GM23338 (cell line): Measurements from ENCODE around the gene ALG9. TPM values are rescaled to one million over a fixed set of nuclear protein-coding genes. Genes with fewer than 3 reads are reported as not detected.

Source experiments
- ATAC-seq: fragments of 200-7000 bp; cut with Tn5 transposase; 3 replicates; pipeline ENCODE4 v1.9.1; 2020
- DNase-seq: peaks from one replicate; pipeline ENCODE4 v3.0.0-alpha.2; 2015; ENCODE audit warnings: low spot score
- H2AFZ ChIP-seq: fragments of 200-600 bp; sonication (generic); 2 replicates; pipeline ENCODE4 v1.8.0; 2016; ENCODE audit warnings: antibody characterized with exemption, mild to moderate bottlenecking, moderate library complexity
- H3F3A ChIP-seq: fragments of 200-600 bp; sonication (generic); replicated peaks from 2 replicates; pipeline ENCODE4 v1.8.0; 2017; ENCODE audit warnings: antibody characterized with exemption, mixed run types, low read depth
- H3K27ac ChIP-seq: fragments of 200-600 bp; sonication (generic); 2 replicates; pipeline ENCODE4 v1.6.1; 2016; ENCODE audit warnings: low read depth
- H3K27me3 ChIP-seq: fragments of 200-600 bp; sonication (generic); 2 replicates; pipeline ENCODE4 v1.8.0; 2016; ENCODE audit warnings: mild to moderate bottlenecking, mixed run types, moderate library complexity; ENCODE audit not compliant: insufficient read depth
- H3K36me3 ChIP-seq: fragments of 200-600 bp; sonication (generic); 2 replicates; pipeline ENCODE4 v1.8.0; 2016; ENCODE audit warnings: mild to moderate bottlenecking; ENCODE audit not compliant: insufficient read depth
- H3K4me1 ChIP-seq: fragments of 200-600 bp; sonication (generic); 2 replicates; pipeline ENCODE4 v1.8.0; 2016; ENCODE audit warnings: mild to moderate bottlenecking, moderate library complexity; ENCODE audit not compliant: insufficient read depth
- H3K4me2 ChIP-seq: fragments of 200-600 bp; sonication (generic); 2 replicates; pipeline ENCODE4 v1.7.1; 2017; ENCODE audit warnings: mixed run types
- H3K4me3 ChIP-seq: fragments of 200-600 bp; sonication (generic); 2 replicates; pipeline ENCODE4 v1.6.1; 2016; ENCODE audit warnings: mixed run types
- H3K79me2 ChIP-seq: fragments of 200-600 bp; sonication (generic); replicated peaks from 2 replicates; pipeline ENCODE4 v1.8.0; 2017; ENCODE audit warnings: mild to moderate bottlenecking; ENCODE audit not compliant: insufficient read depth
- H3K9me2 ChIP-seq: fragments of 200-600 bp; sonication (generic); 2 replicates; pipeline ENCODE4 v1.8.0; 2017; ENCODE audit not compliant: insufficient read depth
- H4K20me1 ChIP-seq: fragments of 200-600 bp; sonication (generic); replicated peaks from 2 replicates; pipeline ENCODE4 v1.8.0; 2017; ENCODE audit warnings: mild to moderate bottlenecking; ENCODE audit not compliant: insufficient read depth
- H3K27ac Mint-ChIP-seq: 2 replicates; pipeline ENCODE4 v1.8.0; 2020; ENCODE audit warnings: inconsistent platforms, mild to moderate bottlenecking, moderate library complexity, mixed read lengths
- H3K27me3 Mint-ChIP-seq: 3 replicates; pipeline ENCODE4 v1.8.0; 2022; ENCODE audit warnings: low read depth, mild to moderate bottlenecking, moderate library complexity, mixed read lengths, inconsistent platforms; ENCODE audit not compliant: insufficient read depth, poor library complexity
- H3K36me3 Mint-ChIP-seq: 3 replicates; pipeline ENCODE4 v1.8.0; 2021; ENCODE audit warnings: low read depth, mild to moderate bottlenecking, inconsistent platforms, moderate library complexity, mixed read lengths
- H3K4me1 Mint-ChIP-seq: 3 replicates; pipeline ENCODE4 v1.8.0; 2020; ENCODE audit warnings: mild to moderate bottlenecking, inconsistent platforms, mixed read lengths
- H3K4me3 Mint-ChIP-seq: 3 replicates; pipeline ENCODE4 v1.8.0; 2021; ENCODE audit warnings: moderate library complexity, mild to moderate bottlenecking, inconsistent platforms, mixed read lengths
- H3K9me3 Mint-ChIP-seq: 3 replicates; pipeline ENCODE4 v1.8.0; 2020; ENCODE audit warnings: moderate library complexity, mild to moderate bottlenecking, inconsistent platforms, mixed read lengths
- CREB1 ChIP-seq: fragments of 250-450 bp; sonication (Bioruptor Pico); IDR thresholded peaks from 2 replicates; pipeline ENCODE4 v1.5.0; 2020; ENCODE audit warnings: low read depth, mild to moderate bottlenecking, moderate library complexity
- CTCF ChIP-seq, 2 experiments: fragments of 200-600 bp in 1 of 2; sonication (generic) in 1 of 2; conservative IDR thresholded peaks; 2 replicates each; pipeline versions ENCODE4 v1.5.1 to v1.6.1; 2016 to 2017; ENCODE audit warnings: antibody characterized with exemption in 2 of 2, low read depth in 2 of 2, mild to moderate bottlenecking in 2 of 2, moderate library complexity in 1 of 2
- ETS1 ChIP-seq: IDR thresholded peaks from 2 replicates; pipeline ENCODE4 v1.6.1; 2016; ENCODE audit warnings: antibody characterized with exemption
- EZH2 ChIP-seq: fragments of 200-600 bp; sonication (generic); IDR thresholded peaks from one replicate; pipeline ENCODE4 v1.8.0; 2017; ENCODE audit warnings: antibody characterized with exemption, mild to moderate bottlenecking, low read depth; ENCODE audit not compliant: unreplicated experiment
- EZH2phosphoT487 ChIP-seq: fragments of 200-600 bp; sonication (generic); IDR thresholded peaks from one replicate; pipeline ENCODE4 v1.8.1; 2018; ENCODE audit warnings: antibody characterized with exemption; ENCODE audit not compliant: unreplicated experiment
- JUNB ChIP-seq: IDR thresholded peaks from one replicate; pipeline ENCODE4 v1.6.1; 2016; ENCODE audit warnings: antibody characterized with exemption; ENCODE audit not compliant: unreplicated experiment
- NANOG ChIP-seq: IDR thresholded peaks from 2 replicates; pipeline ENCODE4 v1.6.1; 2016; ENCODE audit warnings: antibody characterized with exemption, borderline replicate concordance
- POLR2AphosphoS5 ChIP-seq: IDR thresholded peaks from 2 replicates; pipeline ENCODE4 v1.6.1; 2016; ENCODE audit warnings: antibody characterized with exemption, low read depth
- REST ChIP-seq: IDR thresholded peaks from one replicate; pipeline ENCODE4 v1.6.1; 2018; ENCODE audit warnings: antibody characterized with exemption; ENCODE audit not compliant: unreplicated experiment
- STAT1 ChIP-seq: IDR thresholded peaks from one replicate; pipeline ENCODE4 v1.6.1; 2016; ENCODE audit warnings: antibody characterized with exemption; ENCODE audit not compliant: unreplicated experiment
- ZNF114 ChIP-seq: fragments of 250-450 bp; sonication (Bioruptor Pico); IDR thresholded peaks from 2 replicates; pipeline ENCODE4 v1.5.0; 2020; ENCODE audit warnings: mild to moderate bottlenecking, moderate library complexity
- ZNF331 ChIP-seq: fragments of 250-450 bp; sonication (Bioruptor Pico); IDR thresholded peaks from 2 replicates; pipeline ENCODE4 v1.5.0; 2020; ENCODE audit warnings: low read depth, mild to moderate bottlenecking, moderate library complexity
- ZNF462 ChIP-seq: fragments of 250-450 bp; sonication (Bioruptor Pico); IDR thresholded peaks from 2 replicates; pipeline ENCODE4 v1.5.0; 2020; ENCODE audit warnings: mild to moderate bottlenecking, moderate library complexity
- polyA plus RNA-seq: library from polyadenylated mRNA; unstranded; fragments of >200 nt; fragmentation: Nextera tagmentation; extraction: Ambion mirVana; gene quantifications from 2 replicates; pipeline ENCODE4 v1.2.1, GENCODE V29; 2016
- total RNA-seq: library from RNA; depleted of rRNA; stranded (reverse); fragments of >200 nt; shearing (Covaris generic); gene quantifications from 2 replicates; pipeline ENCODE4 v1.2.3, GENCODE V29; 2014

ALG9 gene
- total and polyA plus RNA-seq, 2 experiments from 2014 or later: 25.4 to 31.1 TPM

GRCh38 chr11:111736621-111737443 is 134.5 kb downstream of the ALG9 start:
- Histone ChIP-seq H3K9me2 (no peaks in the 10 kb centered on the region), H3K27ac (no peak overlapping the region), H3K4me2 (no peak overlapping the region), H4K20me1 (no peaks in the 10 kb centered on the region; the same call in 1 of the 2 replicates), H3K79me2 (no peaks in the 10 kb centered on the region), H3K36me3 (peaks cover 11% of the 10 kb centered on the region), H2AFZ (no peak overlapping the region), H3K27me3 (no peaks in the 10 kb centered on the region), H3K4me1 (peaks cover 5% of the 10 kb centered on the region), H3F3A (no peaks in the 10 kb centered on the region), H3K4me3 (no peak overlapping the region)
- DNase-seq: no peak
- no peak overlapping the region for H3K4me3 Mint-ChIP-seq
- H3K4me1 Mint-ChIP-seq: peaks cover 30% of the 10 kb centered on the region; the same call in 2 of the 3 replicates
- H3K36me3 Mint-ChIP-seq: peaks cover 27% of the 10 kb centered on the region
- H3K27me3 Mint-ChIP-seq: peaks cover 6% of the 10 kb centered on the region
- no peak for ATAC-seq
- H3K27ac Mint-ChIP-seq: peak overlapping the region; percentile 80
- TF ChIP-seq REST (no peak), POLR2AphosphoS5 (no peak), ZNF114 (CRISPR knock-in tag) (no peak), ZNF331 (CRISPR knock-in tag) (no peak), CREB1 (CRISPR knock-in tag) (no peak), EZH2phosphoT487 (no peak), ETS1 (no peak), ZNF462 (CRISPR knock-in tag) (no peak), EZH2 (no peak), NANOG (no peak), JUNB (no peak), STAT1 (no peak), CTCF (conservative IDR thresholded peaks at IDR 0.05; ENCODE audit: low read depth in 2 of 2) (no peak)
- no peaks in the 10 kb centered on the region for H3K9me3 Mint-ChIP-seq
